ENCODE data around the gene CHMP2A. TPM values are rescaled to one million over a fixed set of nuclear protein-coding genes. Genes with fewer than 3 reads are reported as not detected.

The CHMP2A gene
- total and polyA plus RNA-seq, 2 of the 8 experiments (the other 6 are each of a cell fraction or from before 2014, with no cell fraction given) = 70.0 to 132 TPM

- TF ChIP-seq CEBPB (IDR thresholded peaks at IDR 0.05; ENCODE audit: low read depth, low read length) (no peak), ZNF274 (IDR thresholded peaks at IDR 0.05; ENCODE audit: borderline replicate concordance, extremely low read depth, low read length) (no peak), SIRT6 (IDR thresholded peaks at IDR 0.05; ENCODE audit: low read length) (no peak), SIX5 (IDR thresholded peaks at IDR 0.05; ENCODE audit: low read depth, low read length) (no peak), SP2 (IDR thresholded peaks at IDR 0.05; ENCODE audit: low read length) (no peak), JUN (IDR thresholded peaks at IDR 0.05; ENCODE audit: low read depth, low read length) (no peak), KDM1A (IDR thresholded peaks at IDR 0.05; ENCODE audit: borderline replicate concordance, low read length) (no peak), NRF1 (IDR thresholded peaks at IDR 0.05; ENCODE audit: low read depth, low read length) (peak; percentile 71), CBX5 (IDR thresholded peaks at IDR 0.05; ENCODE audit: low read depth, low read length) (no peak), RBBP5 (IDR thresholded peaks at IDR 0.05; ENCODE audit: borderline replicate concordance, low read depth, low read length) (no peak), RAD21 (IDR thresholded peaks at IDR 0.05 in 1 of 2, conservative IDR thresholded peaks at IDR 0.05 in 1 of 2; ENCODE audit: low read depth in 2 of 2, low read length in 2 of 2) (peak; percentile 75 to 83), TEAD4 (IDR thresholded peaks at IDR 0.05; ENCODE audit: low read depth, low read length) (peak; percentile 61; the same call in 1 of the 2 replicates), E2F6 (IDR thresholded peaks at IDR 0.05) (peak; percentile 75), HDAC2 (IDR thresholded peaks at IDR 0.05; ENCODE audit: borderline replicate concordance in 1 of 2, low read depth in 2 of 2, low read length in 2 of 2) (0 out of 4 replicates have a peak, but pooled peaks of 1 of the 2 experiments have one; percentile 6), PHF8 (conservative IDR thresholded peaks at IDR 0.05; ENCODE audit: low read depth, low read length) (0 out of 2 replicates have a peak, but pooled peaks have one; percentile 16), SUZ12 (IDR thresholded peaks at IDR 0.05; ENCODE audit: low read length) (no peak), FOSL1 (IDR thresholded peaks at IDR 0.05; ENCODE audit: insufficient read depth, low read depth, low read length) (peak; percentile 77; the same call in 1 of the 2 replicates), SP4 (IDR thresholded peaks at IDR 0.05; ENCODE audit: low read length) (no peak; the same call in 1 of the 2 replicates), KDM5A (IDR thresholded peaks at IDR 0.05; ENCODE audit: low read length) (no peak), CREB1 (IDR thresholded peaks at IDR 0.05) (peak; percentile 80; the same call in 1 of the 2 replicates)
Observed at GRCh38 chr19:58513694-58514563, 41.0 kb downstream of the CHMP2A start (continued).

Measured in H1 (cell line).